ENCODE measurements around the gene RARB. TPM values are rescaled to one million over a fixed set of nuclear protein-coding genes. Genes with fewer than 3 reads are reported as not detected.

The RARB gene
- not detected in 2 replicates for total RNA-seq (2014; rRNA removed)
- percentile 1 among the genes with signal in this experiment for Bru-seq, nascent RNA
- percentile 1 among the genes with signal in this experiment for BruChase-seq, experiment 1, labeled RNA remaining after a 6-hour chase
- percentile 2 among the genes with signal in this experiment for BruChase-seq, experiment 2, labeled RNA remaining after a 2-hour chase
- long read RNA-seq = 0 reads

DNA sequence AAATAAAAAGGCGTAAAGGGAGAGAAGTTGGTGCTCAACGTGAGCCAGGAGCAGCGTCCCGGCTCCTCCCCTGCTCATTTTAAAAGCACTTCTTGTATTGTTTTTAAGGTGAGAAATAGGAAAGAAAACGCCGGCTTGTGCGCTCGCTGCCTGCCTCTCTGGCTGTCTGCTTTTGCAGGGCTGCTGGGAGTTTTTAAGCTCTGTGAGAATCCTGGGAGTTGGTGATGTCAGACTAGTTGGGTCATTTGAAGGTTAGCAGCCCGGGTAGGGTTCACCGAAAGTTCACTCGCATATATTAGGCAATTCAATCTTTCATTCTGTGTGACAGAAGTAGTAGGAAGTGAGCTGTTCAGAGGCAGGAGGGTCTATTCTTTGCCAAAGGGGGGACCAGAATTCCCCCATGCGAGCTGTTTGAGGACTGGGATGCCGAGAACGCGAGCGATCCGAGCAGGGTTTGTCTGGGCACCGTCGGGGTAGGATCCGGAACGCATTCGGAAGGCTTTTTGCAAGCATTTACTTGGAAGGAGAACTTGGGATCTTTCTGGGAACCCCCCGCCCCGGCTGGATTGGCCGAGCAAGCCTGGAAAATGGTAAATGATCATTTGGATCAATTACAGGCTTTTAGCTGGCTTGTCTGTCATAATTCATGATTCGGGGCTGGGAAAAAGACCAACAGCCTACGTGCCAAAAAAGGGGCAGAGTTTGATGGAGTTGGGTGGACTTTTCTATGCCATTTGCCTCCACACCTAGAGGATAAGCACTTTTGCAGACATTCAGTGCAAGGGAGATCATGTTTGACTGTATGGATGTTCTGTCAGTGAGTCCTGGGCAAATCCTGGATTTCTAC lies at the start of gene RARB:
Gene RARB, plus strand, starts transcription at position 322 of the 847 bp plus-strand sequence. Its CDS starts 469 bp downstream, at position 791.
- Histone ChIP-seq H3K4me1 (ENCODE audit: insufficient read depth, low read length) (0 out of 2 replicates have a peak, but pooled peaks cover 7% of the 10 kb centered on the region), H3K4me2 (ENCODE audit: low read length) (no peak within 1 kb of the TSS), H2AFZ (ENCODE audit: low read length) (no peak within 1 kb of the TSS), H3K36me3 (ENCODE audit: low read depth, low read length) (no peaks in the 10 kb centered on the region), H3K27ac (ENCODE audit: low read length) (no peak within 1 kb of the TSS), H3K9me3 (ENCODE audit: low read length) (no peaks in the 10 kb centered on the region), H3K79me2 (ENCODE audit: low read length) (no peaks in the 10 kb centered on the region), H3K4me3 (ENCODE audit: low read length) (no peak within 1 kb of the TSS), H3F3A (ENCODE audit: low read length, unreplicated experiment) (no peaks in the 10 kb centered on the region), H3K9me2 (replicated peaks; ENCODE audit: low read length) (no peaks in the 10 kb centered on the region), H3K27me3 (ENCODE audit: low read length) (peaks cover 86% of the 10 kb centered on the region), H4K20me1 (ENCODE audit: low read length) (no peaks in the 10 kb centered on the region), H3K9ac (ENCODE audit: low read length) (no peak within 1 kb of the TSS)
- POLR2A ChIA-PET (ENCODE audit: unreplicated experiment) = no interaction called here
- DNase-seq = no peak
- CTCF ChIA-PET = no interaction called here
- no peak for ATAC-seq
- intact Hi-C loops (cut with micrococcal nuclease) = no loop called here
- TF ChIP-seq EZH2phosphoT487 (IDR thresholded peaks at IDR 0.05; ENCODE audit: borderline replicate concordance, low read length) = no peak
- peak; percentile 42 for TF ChIP-seq EZH2 (IDR thresholded peaks at IDR 0.05; ENCODE audit: low read length, unreplicated experiment)
- no TSS peak for BruUV-seq (replicated peaks)

DNA sequence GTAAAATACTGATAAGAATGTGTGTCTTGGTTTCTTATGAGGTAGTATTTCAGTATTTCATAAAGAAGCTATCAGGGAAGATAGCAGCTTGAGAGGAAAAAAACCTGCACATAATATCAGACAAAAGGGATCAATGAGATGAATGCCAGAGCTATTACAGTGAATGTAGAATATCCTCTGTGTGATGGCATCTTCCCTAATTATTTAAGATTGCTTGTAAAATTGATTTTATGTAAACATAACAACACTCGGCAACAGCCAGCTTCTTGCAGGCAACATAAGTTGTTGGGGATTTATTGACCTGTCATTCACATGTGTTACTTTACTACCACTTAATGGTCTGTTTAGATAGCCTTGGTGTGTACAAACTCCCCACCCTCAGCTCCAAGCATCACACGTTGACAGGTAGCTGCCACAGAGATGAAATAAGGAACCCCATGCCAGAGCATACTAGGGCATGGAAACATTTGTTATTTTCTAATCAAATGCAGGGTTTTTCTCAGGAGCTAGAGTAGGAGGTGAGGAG lies 49.2 kb upstream of the RARB start:
- no peak overlapping the region for H3K4me3 ChIP-seq (ENCODE audit: low read length)
- ChIA-PET POLR2A (ENCODE audit: unreplicated experiment) (no interaction called here), CTCF (no interaction called here)
- intact Hi-C loops (cut with micrococcal nuclease) = no loop called here
- H3K79me2 ChIP-seq (ENCODE audit: low read length) = no peaks in the 10 kb centered on the region
- H3K9me2 ChIP-seq (replicated peaks; ENCODE audit: low read length) = no peaks in the 10 kb centered on the region
- H3K4me1 ChIP-seq (ENCODE audit: insufficient read depth, low read length) = no peaks in the 10 kb centered on the region
- H3F3A ChIP-seq (ENCODE audit: low read length, unreplicated experiment) = no peaks in the 10 kb centered on the region
- DNase-seq (no peak), ATAC-seq (no peak)
- no peaks in the 10 kb centered on the region for H3K9me3 ChIP-seq (ENCODE audit: low read length)
- H2AFZ ChIP-seq (ENCODE audit: low read length) = no peak overlapping the region
- H3K36me3 ChIP-seq (ENCODE audit: low read depth, low read length) = no peaks in the 10 kb centered on the region
- no peak overlapping the region for H3K4me2 ChIP-seq (ENCODE audit: low read length)
- no peaks in the 10 kb centered on the region for H3K27me3 ChIP-seq (ENCODE audit: low read length)
- no peaks in the 10 kb centered on the region for H4K20me1 ChIP-seq (ENCODE audit: low read length)
- TF ChIP-seq EZH2phosphoT487 (IDR thresholded peaks at IDR 0.05; ENCODE audit: borderline replicate concordance, low read length) (no peak), EZH2 (IDR thresholded peaks at IDR 0.05; ENCODE audit: low read length, unreplicated experiment) (no peak)
- TF ChIP-seq, protein P1, sequence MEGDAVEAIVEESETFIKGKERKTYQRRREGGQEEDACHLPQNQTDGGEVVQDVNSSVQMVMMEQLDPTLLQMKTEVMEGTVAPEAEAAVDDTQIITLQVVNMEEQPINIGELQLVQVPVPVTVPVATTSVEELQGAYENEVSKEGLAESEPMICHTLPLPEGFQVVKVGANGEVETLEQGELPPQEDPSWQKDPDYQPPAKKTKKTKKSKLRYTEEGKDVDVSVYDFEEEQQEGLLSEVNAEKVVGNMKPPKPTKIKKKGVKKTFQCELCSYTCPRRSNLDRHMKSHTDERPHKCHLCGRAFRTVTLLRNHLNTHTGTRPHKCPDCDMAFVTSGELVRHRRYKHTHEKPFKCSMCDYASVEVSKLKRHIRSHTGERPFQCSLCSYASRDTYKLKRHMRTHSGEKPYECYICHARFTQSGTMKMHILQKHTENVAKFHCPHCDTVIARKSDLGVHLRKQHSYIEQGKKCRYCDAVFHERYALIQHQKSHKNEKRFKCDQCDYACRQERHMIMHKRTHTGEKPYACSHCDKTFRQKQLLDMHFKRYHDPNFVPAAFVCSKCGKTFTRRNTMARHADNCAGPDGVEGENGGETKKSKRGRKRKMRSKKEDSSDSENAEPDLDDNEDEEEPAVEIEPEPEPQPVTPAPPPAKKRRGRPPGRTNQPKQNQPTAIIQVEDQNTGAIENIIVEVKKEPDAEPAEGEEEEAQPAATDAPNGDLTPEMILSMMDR (conservative IDR thresholded peaks at IDR 0.05; ENCODE audit: low read depth, low read length) = no peak
- BruUV-seq (replicated peaks) = no TSS peak
- H3K9ac ChIP-seq (ENCODE audit: low read length) = no peak overlapping the region
- H3K27ac ChIP-seq (ENCODE audit: low read length) = no peak overlapping the region

DNA sequence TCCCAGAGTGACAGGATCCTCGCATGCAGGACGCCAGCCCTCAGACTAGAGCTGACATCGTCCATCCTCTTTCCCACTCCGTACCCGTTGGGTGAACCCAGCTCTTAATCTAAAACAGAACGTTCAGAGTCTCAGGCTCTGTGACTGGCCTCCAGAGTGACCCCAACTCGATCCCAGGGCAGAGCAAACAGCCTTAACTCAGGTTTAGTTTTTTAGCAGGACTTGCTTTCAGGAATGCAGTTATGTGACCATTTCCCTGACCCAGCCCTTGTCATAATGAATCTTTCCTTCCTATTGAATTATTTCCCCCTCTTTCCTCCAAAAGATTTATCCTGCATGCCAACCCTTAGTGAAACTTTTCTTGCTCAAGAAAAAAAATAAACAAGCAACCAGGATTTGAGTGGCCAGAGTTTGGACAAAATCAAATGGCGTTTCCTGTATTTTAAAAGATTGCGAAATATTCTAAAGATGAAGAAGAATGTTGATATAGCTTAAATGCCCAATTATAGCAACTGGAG lies 47.8 kb upstream of the RARB start:
- H3K36me3 ChIP-seq (ENCODE audit: low read depth, low read length) = no peaks in the 10 kb centered on the region
- H3K9me2 ChIP-seq (replicated peaks; ENCODE audit: low read length) = no peaks in the 10 kb centered on the region
- H4K20me1 ChIP-seq (ENCODE audit: low read length) = no peaks in the 10 kb centered on the region
- POLR2A ChIA-PET (ENCODE audit: unreplicated experiment) = no interaction called here
- H3K4me3 ChIP-seq (ENCODE audit: low read length) = no peak overlapping the region
- H3K27me3 ChIP-seq (ENCODE audit: low read length) = no peaks in the 10 kb centered on the region
- intact Hi-C loops (cut with micrococcal nuclease) = no loop called here
- H3K4me2 ChIP-seq (ENCODE audit: low read length) = no peak overlapping the region
- no peaks in the 10 kb centered on the region for H3F3A ChIP-seq (ENCODE audit: low read length, unreplicated experiment)
- no peak overlapping the region for H3K27ac ChIP-seq (ENCODE audit: low read length)
- CTCF ChIA-PET = no interaction called here
- H3K79me2 ChIP-seq (ENCODE audit: low read length) = no peaks in the 10 kb centered on the region
- no peak overlapping the region for H3K9ac ChIP-seq (ENCODE audit: low read length)
- H3K9me3 ChIP-seq (ENCODE audit: low read length) = no peaks in the 10 kb centered on the region
- BruUV-seq (replicated peaks) = no TSS peak
- TF ChIP-seq, protein P1 (conservative IDR thresholded peaks at IDR 0.05; ENCODE audit: low read depth, low read length) = no peak
- no peak for TF ChIP-seq EZH2 (IDR thresholded peaks at IDR 0.05; ENCODE audit: low read length, unreplicated experiment)
- no peaks in the 10 kb centered on the region for H3K4me1 ChIP-seq (ENCODE audit: insufficient read depth, low read length)
- no peak overlapping the region for H2AFZ ChIP-seq (ENCODE audit: low read length)
- DNase-seq = no peak
- no peak for ATAC-seq

Data from PC-3 (cell line).